Panc1 (cell line): ENCODE results near the gene CCDC159.
A peak's percentile ranks its signal among the peaks of the same experiment; 100 is the strongest.

Source experiments
- POLR2AphosphoS5 ChIP-seq: IDR thresholded peaks from 2 replicates; pipeline ENCODE4 v1.6.1; 2012; ENCODE audit warnings: mild to moderate bottlenecking, low read depth, low read length, moderate library complexity
- TCF7L2 ChIP-seq: IDR thresholded peaks from 2 replicates; pipeline ENCODE4 v1.6.1; 2011; ENCODE audit warnings: mild to moderate bottlenecking, low read depth, low read length, inconsistent platforms
- TF ChIP-seq, protein P1 (sequence below): fragments of 450-650 bp; IDR thresholded peaks from 2 replicates; pipeline ENCODE4 v1.5.1; 2017; ENCODE audit warnings: mild to moderate bottlenecking

GRCh38 chr19:11380653-11381537 lies 34.6 kb downstream of the CCDC159 start:
- TF ChIP-seq, protein P1, sequence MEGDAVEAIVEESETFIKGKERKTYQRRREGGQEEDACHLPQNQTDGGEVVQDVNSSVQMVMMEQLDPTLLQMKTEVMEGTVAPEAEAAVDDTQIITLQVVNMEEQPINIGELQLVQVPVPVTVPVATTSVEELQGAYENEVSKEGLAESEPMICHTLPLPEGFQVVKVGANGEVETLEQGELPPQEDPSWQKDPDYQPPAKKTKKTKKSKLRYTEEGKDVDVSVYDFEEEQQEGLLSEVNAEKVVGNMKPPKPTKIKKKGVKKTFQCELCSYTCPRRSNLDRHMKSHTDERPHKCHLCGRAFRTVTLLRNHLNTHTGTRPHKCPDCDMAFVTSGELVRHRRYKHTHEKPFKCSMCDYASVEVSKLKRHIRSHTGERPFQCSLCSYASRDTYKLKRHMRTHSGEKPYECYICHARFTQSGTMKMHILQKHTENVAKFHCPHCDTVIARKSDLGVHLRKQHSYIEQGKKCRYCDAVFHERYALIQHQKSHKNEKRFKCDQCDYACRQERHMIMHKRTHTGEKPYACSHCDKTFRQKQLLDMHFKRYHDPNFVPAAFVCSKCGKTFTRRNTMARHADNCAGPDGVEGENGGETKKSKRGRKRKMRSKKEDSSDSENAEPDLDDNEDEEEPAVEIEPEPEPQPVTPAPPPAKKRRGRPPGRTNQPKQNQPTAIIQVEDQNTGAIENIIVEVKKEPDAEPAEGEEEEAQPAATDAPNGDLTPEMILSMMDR = peak; percentile 79
- TF ChIP-seq POLR2AphosphoS5 (peak; percentile 84), TCF7L2 (no peak)
